ENCODE data around the gene CNTNAP2. TPM values are rescaled to one million over a fixed set of nuclear protein-coding genes. Genes with fewer than 3 reads are reported as not detected.

Gene CNTNAP2
- total RNA-seq, 1 experiment from 2014 or later: 64.5 TPM

GRCh38 chr7:146262527-146262926 lies 145.9 kb downstream of the CNTNAP2 start:
- no peaks in the 10 kb centered on the region for H3K27me3 Mint-ChIP-seq (ENCODE audit: low read depth)
- no peak overlapping the region for H3K18ac ChIP-seq (ENCODE audit: insufficient read length, low read depth, low read length)
- H3K4me3 Mint-ChIP-seq: no peak overlapping the region
- no peak overlapping the region for H2BK120ac ChIP-seq (ENCODE audit: low read depth, low read length, poor library complexity, severe bottlenecking)
- H3K4me1 ChIP-seq (ENCODE audit: insufficient read depth, low read length): no peaks in the 10 kb centered on the region
- no peak overlapping the region for H2BK5ac ChIP-seq (ENCODE audit: insufficient read length, low read length)
- no peak overlapping the region for H3K14ac ChIP-seq (ENCODE audit: insufficient read depth, low read length)
- H3K4me2 ChIP-seq (ENCODE audit: insufficient read depth, insufficient read length, low read length): no peak overlapping the region
- no peak overlapping the region for H3T11ph ChIP-seq (ENCODE audit: low read length)
- no peak overlapping the region for H3K4ac ChIP-seq (ENCODE audit: low read depth, low read length)
- no peak overlapping the region for H2BK15ac ChIP-seq (ENCODE audit: low read depth, low read length)
- no peaks in the 10 kb centered on the region for H3K27me3 ChIP-seq (ENCODE audit: insufficient read depth, low read length)
- H3K4me1 Mint-ChIP-seq: peaks cover 6 to 7% of the 10 kb centered on the region in 2 experiments; a peak in 3 of 4 replicates
- no peaks in the 10 kb centered on the region; a peak in 2 of 7 replicates for H3K36me3 Mint-ChIP-seq (ENCODE audit: insufficient read depth in 1 of 3, low read depth in 3 of 3)
- H3K23me2 ChIP-seq (ENCODE audit: insufficient read length, low read depth, low read length, poor library complexity, severe bottlenecking): no peaks in the 10 kb centered on the region
- H2AK5ac ChIP-seq (ENCODE audit: insufficient read length, low read length): no peak overlapping the region
- H4K20me1 ChIP-seq (ENCODE audit: control insufficient read depth, insufficient read depth, insufficient read length): no peaks in the 10 kb centered on the region
- WGBS (ENCODE audit: extremely low coverage, insufficient read length, low lambda C conversion rate): no CpG with 5 or more reads among the region's 1 CpG
- H3K23ac ChIP-seq (ENCODE audit: insufficient read length, low read depth, low read length): no peak overlapping the region
- no peak overlapping the region for H4K91ac ChIP-seq (ENCODE audit: insufficient read length, low read depth, low read length)
- no peak overlapping the region for H2AFZ ChIP-seq (ENCODE audit: low read length)
- TF ChIP-seq CTCF (conservative IDR thresholded peaks at IDR 0.05): no peak
- H3K9me3 Mint-ChIP-seq: peaks cover 0 to 7% of the 10 kb centered on the region in 2 experiments; a peak in 1 of 5 replicates
- H3K27ac Mint-ChIP-seq: no peak overlapping the region
- no peak overlapping the region for H2BK20ac ChIP-seq (ENCODE audit: low read depth, low read length, poor library complexity, severe bottlenecking)
- H3K9me3 ChIP-seq (ENCODE audit: control insufficient read depth, low read depth, low read length): no peaks in the 10 kb centered on the region
- no peaks in the 10 kb centered on the region for H3K79me1 ChIP-seq (ENCODE audit: insufficient read depth, low read depth, low read length, poor library complexity, severe bottlenecking)
- H3K27ac ChIP-seq (ENCODE audit: insufficient read length, low read depth, low read length): no peak overlapping the region
- H3K9ac ChIP-seq (ENCODE audit: extremely low read depth, insufficient read length, low read length): no peak overlapping the region
- no peak overlapping the region for H4K5ac ChIP-seq (ENCODE audit: insufficient read length, low read depth, low read length)
- no peak for DNase-seq
- no peak overlapping the region for H4K8ac ChIP-seq (replicated peaks; ENCODE audit: insufficient read length, low read depth, low read length)
- no peak overlapping the region for H3K56ac ChIP-seq (ENCODE audit: insufficient read length, low read depth, low read length)
- no peaks in the 10 kb centered on the region for H3K79me2 ChIP-seq (ENCODE audit: insufficient read depth, low read length)
- no peak overlapping the region for H2BK12ac ChIP-seq (ENCODE audit: insufficient read length, low read depth, low read length)
